BLaER1 treated with 17β-estradiol and CSF1 and Interleukin-3, amounts not matched to agents 10 nM and 100 nM (cell line): ENCODE measurements around the gene B4GALT7.

ENCODE experiments used
- H3K27ac ChIP-seq, 11 experiments: shearing (Covaris generic); formaldehyde crosslinking; 2 replicates each; pipeline ENCODE4 v1.8.1; 2022
- H3K27me3 ChIP-seq, 11 experiments: shearing (Covaris generic); formaldehyde crosslinking; 2 replicates each; pipeline ENCODE4 v1.8.1; 2022
- H3K36me3 ChIP-seq, 11 experiments: shearing (Covaris generic); formaldehyde crosslinking; 2 replicates each; pipeline ENCODE4 v1.8.1; 2022
- H3K4me1 ChIP-seq, 10 experiments: shearing (Covaris generic); formaldehyde crosslinking; 2 replicates each; pipeline ENCODE4 v1.8.1; 2022
- H3K4me2 ChIP-seq, 11 experiments: shearing (Covaris generic); formaldehyde crosslinking; 2 replicates each; pipeline ENCODE4 v1.8.1; 2022
- H3K4me3 ChIP-seq, 10 experiments: shearing (Covaris generic); formaldehyde crosslinking; 2 replicates each; pipeline ENCODE4 v1.8.1; 2022
- H3K9ac ChIP-seq, 11 experiments: shearing (Covaris generic); formaldehyde crosslinking; 2 replicates each; pipeline ENCODE4 v1.8.1; 2022
- H3K9me3 ChIP-seq, 11 experiments: shearing (Covaris generic); formaldehyde crosslinking; replicated peaks in 1 of 11; 2 replicates each; pipeline ENCODE4 v1.8.1; 2022
- H4K20me1 ChIP-seq, 11 experiments: shearing (Covaris generic); formaldehyde crosslinking; 2 replicates each; pipeline ENCODE4 v1.8.1; 2022
- Cebpa-rat ChIP-seq, 11 experiments: shearing (Covaris generic); IDR thresholded peaks; 2 replicates each; pipeline ENCODE4 v1.8.1; 2022

The B4GALT7 gene

DNA sequence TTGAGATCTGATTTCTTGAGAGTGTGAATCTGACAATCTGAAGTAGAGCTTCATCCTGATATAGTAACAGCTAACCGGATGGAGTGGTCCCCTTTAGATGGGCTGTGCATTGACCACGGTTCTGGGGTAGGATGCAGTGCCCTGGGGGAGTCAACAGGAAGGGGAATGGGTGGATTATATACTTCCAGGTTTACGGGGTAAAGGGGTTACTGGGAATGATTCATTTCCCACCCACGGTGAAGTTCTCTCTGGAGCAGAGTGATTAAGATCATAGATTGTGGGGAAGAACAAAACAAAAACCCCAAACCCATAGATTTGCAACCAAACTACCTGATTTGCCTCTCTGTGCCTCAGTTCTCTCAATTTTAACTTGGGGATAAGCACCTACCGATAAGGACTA lies 1.5 kb upstream of the B4GALT7 start:
- Histone ChIP-seq H4K20me1 (peaks cover 6 to 54% (median 39%) of the 10 kb centered on the region in 11 experiments; a peak in 21 of 22 replicates), H3K36me3 (peaks cover 34 to 43% (median 36%) of the 10 kb centered on the region in 11 experiments), H3K4me2 (peak overlapping the region in 8 of 11 experiments; percentile 23 to 93 (median 46); a peak in 13 of 22 replicates), H3K27me3 (no peaks in the 10 kb centered on the region), H3K4me3 (no peak overlapping the region), H3K27ac (no peak overlapping the region), H3K9ac (peak overlapping the region in 2 of 11 experiments; percentile 3 to 27; a peak in 1 of 22 replicates), H3K4me1 (peaks cover 29 to 68% (median 49%) of the 10 kb centered on the region in 10 experiments), H3K9me3 (no peaks in the 10 kb centered on the region)
- TF ChIP-seq Cebpa-rat (IDR thresholded peaks at IDR 0.05) = no peak

- H3K4me2 ChIP-seq = peak overlapping the region; percentile 82 to 93 (median 91)
- peaks cover 13 to 43% (median 26%) of the 10 kb centered on the region in 11 experiments for H3K36me3 ChIP-seq
- no peaks in the 10 kb centered on the region for H3K9me3 ChIP-seq
- H3K4me1 ChIP-seq = peaks cover 25 to 47% (median 38%) of the 10 kb centered on the region in 10 experiments
- H4K20me1 ChIP-seq = peaks cover 0 to 51% (median 24%) of the 10 kb centered on the region in 11 experiments; a peak in 18 of 22 replicates
- H3K27ac ChIP-seq = peak overlapping the region; percentile 75 to 98 (median 94)
- peak overlapping the region; percentile 74 to 89 (median 80) for H3K4me3 ChIP-seq
- TF ChIP-seq Cebpa-rat (IDR thresholded peaks at IDR 0.05) = no peak
- H3K9ac ChIP-seq = peak overlapping the region; percentile 88 to 97 (median 94)
- H3K27me3 ChIP-seq = no peaks in the 10 kb centered on the region
Observed at GRCh38 chr5:177600508-177601018, 631 bp downstream of the B4GALT7 start.

DNA sequence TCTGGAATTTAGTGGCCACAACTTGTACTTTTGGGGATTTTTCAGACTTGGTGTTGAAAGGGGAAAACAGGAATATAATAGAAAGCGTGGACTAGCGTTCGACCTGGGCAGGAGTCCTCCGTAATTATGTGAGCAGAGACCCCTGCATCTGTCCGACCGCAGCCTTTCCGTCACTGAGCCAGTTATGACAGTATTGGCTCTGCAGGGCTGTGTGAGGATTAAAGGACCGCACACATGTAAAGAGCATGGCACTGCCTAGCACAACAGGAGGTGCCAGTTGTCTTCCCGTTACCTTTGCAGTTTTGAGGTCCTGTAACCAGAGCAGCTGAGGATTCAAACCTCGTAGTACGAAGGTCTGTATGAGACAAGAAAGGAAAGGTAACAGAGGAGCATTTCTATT lies 1.2 kb downstream of the B4GALT7 start:
- Histone ChIP-seq H3K9me3 (no peaks in the 10 kb centered on the region), H3K27me3 (no peaks in the 10 kb centered on the region), H3K9ac (peak overlapping the region; percentile 88 to 97 (median 94); a peak in 21 of 22 replicates), H3K4me2 (peak overlapping the region; percentile 82 to 93 (median 91)), H3K36me3 (peaks cover 8 to 41% (median 25%) of the 10 kb centered on the region in 11 experiments), H3K4me1 (peaks cover 25 to 41% (median 36%) of the 10 kb centered on the region in 10 experiments), H4K20me1 (peaks cover 0 to 51% (median 18%) of the 10 kb centered on the region in 11 experiments; a peak in 16 of 22 replicates), H3K4me3 (peak overlapping the region; percentile 74 to 89 (median 80); a peak in 19 of 20 replicates), H3K27ac (peak overlapping the region in 10 of 11 experiments; percentile 89 to 98 (median 94); a peak in 20 of 22 replicates)
- TF ChIP-seq Cebpa-rat (IDR thresholded peaks at IDR 0.05) = no peak

DNA sequence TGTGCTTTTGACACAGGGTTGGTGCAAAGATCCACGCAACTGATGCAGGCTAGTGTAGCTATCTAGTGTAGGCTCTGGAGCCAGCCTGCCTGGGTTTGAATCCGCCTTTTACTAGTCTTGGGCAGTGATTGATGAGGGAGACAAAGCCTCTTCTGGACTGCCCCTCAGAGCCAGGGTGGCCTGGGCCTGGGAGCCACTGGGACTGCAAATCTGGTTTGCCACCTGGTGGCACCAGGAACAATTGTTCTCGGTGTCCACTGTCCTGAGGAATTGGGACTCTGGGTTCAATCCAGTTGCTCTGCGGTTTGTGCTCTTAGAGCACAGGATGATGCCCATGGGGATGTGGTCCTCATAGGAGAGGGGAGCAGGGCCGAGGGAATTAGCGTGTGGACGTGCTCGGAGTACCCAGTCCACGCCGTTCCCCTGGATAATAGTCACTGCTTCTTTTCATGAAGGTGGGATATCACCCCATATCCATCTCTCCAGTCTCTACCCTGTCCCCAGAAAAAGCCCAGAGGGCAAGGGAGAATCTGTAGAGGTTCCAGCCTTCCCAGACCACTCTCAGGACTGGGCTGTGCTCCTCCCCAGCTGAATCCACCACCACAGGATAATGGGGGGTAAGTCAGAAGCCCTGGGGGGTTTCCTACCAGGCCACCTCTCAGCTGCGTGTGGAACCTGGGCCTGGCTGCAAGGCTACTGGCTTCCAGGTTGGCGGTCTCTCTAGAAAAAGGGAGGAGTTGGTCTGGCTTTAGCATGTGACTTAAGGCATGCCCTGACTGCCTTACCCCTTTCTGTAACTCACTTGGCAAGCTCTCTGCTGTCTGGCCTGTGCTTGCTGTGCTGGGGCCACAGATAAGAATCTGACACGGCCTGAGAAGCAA lies 1.9 kb downstream of the B4GALT7 start:
- Histone ChIP-seq H3K4me2 (peak overlapping the region; percentile 82 to 93 (median 91); a peak in 19 of 22 replicates), H3K27ac (peak overlapping the region in 5 of 11 experiments; percentile 12 to 95 (median 93); a peak in 5 of 22 replicates), H4K20me1 (peaks cover 0 to 51% (median 19%) of the 10 kb centered on the region in 11 experiments; a peak in 14 of 22 replicates)

GRCh38 chr5:177602458-177602830 lies 2.5 kb downstream of the B4GALT7 start:
- Histone ChIP-seq H3K4me1 (peaks cover 32 to 46% (median 36%) of the 10 kb centered on the region in 10 experiments), H3K27ac (0 out of 22 replicates have a peak overlapping the region, but pooled peaks of 1 of the 11 experiments have one; percentile 93), H3K36me3 (peaks cover 0 to 31% (median 18%) of the 10 kb centered on the region in 11 experiments; a peak in 13 of 22 replicates), H3K9ac (peak overlapping the region in 3 of 11 experiments; percentile 41 to 96 (median 94); a peak in 3 of 22 replicates), H4K20me1 (peaks cover 0 to 55% (median 24%) of the 10 kb centered on the region in 11 experiments; a peak in 14 of 22 replicates), H3K4me2 (no peak overlapping the region), H3K27me3 (no peaks in the 10 kb centered on the region), H3K9me3 (no peaks in the 10 kb centered on the region), H3K4me3 (no peak overlapping the region)
- no peak for TF ChIP-seq Cebpa-rat (IDR thresholded peaks at IDR 0.05)

More for the DNA sequence above, 1.9 kb downstream of the B4GALT7 start:
- no peak for TF ChIP-seq Cebpa-rat (IDR thresholded peaks at IDR 0.05)
- peak overlapping the region in 2 of 10 experiments; percentile 80 to 89; a peak in 3 of 20 replicates for H3K4me3 ChIP-seq
- H3K36me3 ChIP-seq = peaks cover under 1 to 34% (median 21%) of the 10 kb centered on the region in 11 experiments; a peak in 21 of 22 replicates
- no peaks in the 10 kb centered on the region for H3K9me3 ChIP-seq
- H3K9ac ChIP-seq = peak overlapping the region; percentile 88 to 97 (median 94); a peak in 17 of 22 replicates
- H3K27me3 ChIP-seq = no peaks in the 10 kb centered on the region
- H3K4me1 ChIP-seq = peaks cover 28 to 40% (median 34%) of the 10 kb centered on the region in 10 experiments

GRCh38 chr5:177603631-177604030 lies 3.7 kb downstream of the B4GALT7 start:
- no peak overlapping the region for H3K27ac ChIP-seq
- no peak overlapping the region for H3K4me2 ChIP-seq
- TF ChIP-seq Cebpa-rat (IDR thresholded peaks at IDR 0.05) = no peak
- H3K4me1 ChIP-seq = peaks cover 27 to 52% (median 42%) of the 10 kb centered on the region in 10 experiments
- H3K36me3 ChIP-seq = peaks cover 0 to 41% (median 22%) of the 10 kb centered on the region in 11 experiments; a peak in 15 of 22 replicates
- H3K27me3 ChIP-seq = no peaks in the 10 kb centered on the region
- 0 out of 22 replicates have a peak overlapping the region, but pooled peaks of 2 of the 11 experiments have one; percentile 9 for H3K9ac ChIP-seq
- no peak overlapping the region for H3K4me3 ChIP-seq
- H4K20me1 ChIP-seq = peaks cover 0 to 63% (median 36%) of the 10 kb centered on the region in 11 experiments; a peak in 16 of 22 replicates
- H3K9me3 ChIP-seq = no peaks in the 10 kb centered on the region

DNA sequence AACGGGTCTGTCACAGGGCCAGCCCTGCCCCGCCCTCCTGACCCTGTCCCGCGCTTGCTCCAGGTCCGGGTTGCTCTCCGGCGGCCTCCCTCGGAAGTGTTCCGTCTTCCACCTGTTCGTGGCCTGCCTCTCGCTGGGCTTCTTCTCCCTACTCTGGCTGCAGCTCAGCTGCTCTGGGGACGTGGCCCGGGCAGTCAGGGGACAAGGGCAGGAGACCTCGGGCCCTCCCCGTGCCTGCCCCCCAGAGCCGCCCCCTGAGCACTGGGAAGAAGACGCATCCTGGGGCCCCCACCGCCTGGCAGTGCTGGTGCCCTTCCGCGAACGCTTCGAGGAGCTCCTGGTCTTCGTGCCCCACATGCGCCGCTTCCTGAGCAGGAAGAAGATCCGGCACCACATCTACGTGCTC lies 4.2 kb downstream of the B4GALT7 start:
- Histone ChIP-seq H3K4me3 (no peak overlapping the region), H3K4me2 (no peak overlapping the region), H3K9me3 (no peaks in the 10 kb centered on the region), H4K20me1 (peaks cover 0 to 68% (median 41%) of the 10 kb centered on the region in 11 experiments; a peak in 16 of 22 replicates), H3K4me1 (peaks cover 28 to 55% (median 43%) of the 10 kb centered on the region in 10 experiments), H3K9ac (peak overlapping the region in 3 of 11 experiments; percentile 9; a peak in 1 of 22 replicates), H3K27me3 (no peaks in the 10 kb centered on the region), H3K36me3 (peaks cover 0 to 46% (median 22%) of the 10 kb centered on the region in 11 experiments; a peak in 15 of 22 replicates), H3K27ac (no peak overlapping the region)
- no peak for TF ChIP-seq Cebpa-rat (IDR thresholded peaks at IDR 0.05)

DNA sequence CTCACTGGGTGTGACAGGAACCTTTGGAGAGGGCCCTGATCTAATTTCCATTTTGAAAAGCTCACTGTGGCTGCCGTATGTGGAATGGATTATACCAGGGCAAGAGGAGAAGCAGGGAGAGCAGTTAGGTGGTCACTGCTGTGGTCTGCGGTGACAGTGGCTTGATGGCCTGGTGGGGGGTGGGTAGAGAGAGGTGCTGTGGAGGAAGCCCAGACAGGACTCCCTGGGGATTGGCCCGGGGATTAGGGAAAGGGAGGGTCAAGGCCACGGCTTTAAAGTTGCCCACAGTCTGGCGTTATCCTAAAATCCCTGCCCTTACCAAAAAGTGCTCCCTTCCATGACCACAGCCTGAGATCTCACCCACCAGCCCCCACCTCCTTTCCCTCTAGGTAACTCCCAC lies 4.7 kb downstream of the B4GALT7 start:
- no peak for TF ChIP-seq Cebpa-rat (IDR thresholded peaks at IDR 0.05)
- H3K27me3 ChIP-seq = no peaks in the 10 kb centered on the region
- peaks cover 31 to 55% (median 46%) of the 10 kb centered on the region in 10 experiments for H3K4me1 ChIP-seq
- no peaks in the 10 kb centered on the region for H3K9me3 ChIP-seq
- H4K20me1 ChIP-seq = peaks cover 0 to 73% (median 44%) of the 10 kb centered on the region in 11 experiments; a peak in 16 of 22 replicates
- H3K27ac ChIP-seq = no peak overlapping the region
- H3K9ac ChIP-seq = peak overlapping the region in 3 of 11 experiments; percentile 9 to 46 (median 12); a peak in 3 of 22 replicates
- no peak overlapping the region for H3K4me3 ChIP-seq
- H3K4me2 ChIP-seq = no peak overlapping the region
- H3K36me3 ChIP-seq = peaks cover 0 to 47% (median 22%) of the 10 kb centered on the region in 11 experiments; a peak in 16 of 22 replicates
